ENCODE measurements around the gene ZNF844.

The ZNF844 gene

DNA sequence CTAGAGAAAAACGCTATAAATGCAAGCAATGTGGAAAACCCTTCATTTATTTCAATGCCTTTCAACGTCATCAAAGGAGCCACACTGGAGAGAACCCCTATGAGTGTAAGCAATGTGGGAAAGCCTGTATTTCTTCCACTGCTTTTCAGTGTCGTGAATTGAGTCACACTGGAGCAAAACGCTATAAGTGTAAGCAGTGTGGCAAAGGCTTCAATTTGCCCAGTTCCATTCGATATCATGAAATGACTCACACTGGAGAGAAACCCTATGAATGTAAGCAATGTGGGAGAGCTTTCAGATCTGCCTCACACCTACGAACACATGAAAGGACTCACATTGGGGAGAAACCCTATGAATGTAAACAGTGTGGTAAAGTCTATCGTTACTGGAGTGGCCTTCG lies 48.2 kb downstream of the ZNF844 start:
- Histone ChIP-seq H3K9me3 (ENCODE audit: control insufficient read depth, insufficient read depth, low read depth, low read length) (no peaks in the 10 kb centered on the region), H3K4me1 (ENCODE audit: control insufficient read depth, insufficient read depth, low read length) (no peaks in the 10 kb centered on the region), H3K27ac (ENCODE audit: extremely low read depth, low read depth, low read length) (no peak overlapping the region), H3K4me3 (ENCODE audit: low read depth, low read length) (no peak overlapping the region), H3K36me3 (ENCODE audit: control insufficient read depth in 2 of 2, insufficient read depth in 1 of 2, low read length in 2 of 2) (no peaks in the 10 kb centered on the region)
- CTCF ChIA-PET, result interaction anchor here (0.6 kb wide), 1 partner anchor 149 kb away, joined by 3 read pairs; no protein-coding TSS in a partner anchor
- no peak for TF ChIP-seq IKZF3 (tag by site-specific recombination; IDR thresholded peaks at IDR 0.05)
- TF ChIP-seq, protein P1, sequence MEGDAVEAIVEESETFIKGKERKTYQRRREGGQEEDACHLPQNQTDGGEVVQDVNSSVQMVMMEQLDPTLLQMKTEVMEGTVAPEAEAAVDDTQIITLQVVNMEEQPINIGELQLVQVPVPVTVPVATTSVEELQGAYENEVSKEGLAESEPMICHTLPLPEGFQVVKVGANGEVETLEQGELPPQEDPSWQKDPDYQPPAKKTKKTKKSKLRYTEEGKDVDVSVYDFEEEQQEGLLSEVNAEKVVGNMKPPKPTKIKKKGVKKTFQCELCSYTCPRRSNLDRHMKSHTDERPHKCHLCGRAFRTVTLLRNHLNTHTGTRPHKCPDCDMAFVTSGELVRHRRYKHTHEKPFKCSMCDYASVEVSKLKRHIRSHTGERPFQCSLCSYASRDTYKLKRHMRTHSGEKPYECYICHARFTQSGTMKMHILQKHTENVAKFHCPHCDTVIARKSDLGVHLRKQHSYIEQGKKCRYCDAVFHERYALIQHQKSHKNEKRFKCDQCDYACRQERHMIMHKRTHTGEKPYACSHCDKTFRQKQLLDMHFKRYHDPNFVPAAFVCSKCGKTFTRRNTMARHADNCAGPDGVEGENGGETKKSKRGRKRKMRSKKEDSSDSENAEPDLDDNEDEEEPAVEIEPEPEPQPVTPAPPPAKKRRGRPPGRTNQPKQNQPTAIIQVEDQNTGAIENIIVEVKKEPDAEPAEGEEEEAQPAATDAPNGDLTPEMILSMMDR (tag by site-specific recombination; IDR thresholded peaks at IDR 0.05), result no peak
- no peak for TF ChIP-seq HOXC10 (CRISPR knock-in tag; IDR thresholded peaks at IDR 0.05)
- TF ChIP-seq, protein P2, sequence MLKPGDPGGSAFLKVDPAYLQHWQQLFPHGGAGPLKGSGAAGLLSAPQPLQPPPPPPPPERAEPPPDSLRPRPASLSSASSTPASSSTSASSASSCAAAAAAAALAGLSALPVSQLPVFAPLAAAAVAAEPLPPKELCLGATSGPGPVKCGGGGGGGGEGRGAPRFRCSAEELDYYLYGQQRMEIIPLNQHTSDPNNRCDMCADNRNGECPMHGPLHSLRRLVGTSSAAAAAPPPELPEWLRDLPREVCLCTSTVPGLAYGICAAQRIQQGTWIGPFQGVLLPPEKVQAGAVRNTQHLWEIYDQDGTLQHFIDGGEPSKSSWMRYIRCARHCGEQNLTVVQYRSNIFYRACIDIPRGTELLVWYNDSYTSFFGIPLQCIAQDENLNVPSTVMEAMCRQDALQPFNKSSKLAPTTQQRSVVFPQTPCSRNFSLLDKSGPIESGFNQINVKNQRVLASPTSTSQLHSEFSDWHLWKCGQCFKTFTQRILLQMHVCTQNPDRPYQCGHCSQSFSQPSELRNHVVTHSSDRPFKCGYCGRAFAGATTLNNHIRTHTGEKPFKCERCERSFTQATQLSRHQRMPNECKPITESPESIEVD (tag by site-specific recombination; IDR thresholded peaks at IDR 0.05), result no peak
- TF ChIP-seq KLF16 (tag by site-specific recombination; IDR thresholded peaks at IDR 0.05), result no peak
- TF ChIP-seq, protein P3, sequence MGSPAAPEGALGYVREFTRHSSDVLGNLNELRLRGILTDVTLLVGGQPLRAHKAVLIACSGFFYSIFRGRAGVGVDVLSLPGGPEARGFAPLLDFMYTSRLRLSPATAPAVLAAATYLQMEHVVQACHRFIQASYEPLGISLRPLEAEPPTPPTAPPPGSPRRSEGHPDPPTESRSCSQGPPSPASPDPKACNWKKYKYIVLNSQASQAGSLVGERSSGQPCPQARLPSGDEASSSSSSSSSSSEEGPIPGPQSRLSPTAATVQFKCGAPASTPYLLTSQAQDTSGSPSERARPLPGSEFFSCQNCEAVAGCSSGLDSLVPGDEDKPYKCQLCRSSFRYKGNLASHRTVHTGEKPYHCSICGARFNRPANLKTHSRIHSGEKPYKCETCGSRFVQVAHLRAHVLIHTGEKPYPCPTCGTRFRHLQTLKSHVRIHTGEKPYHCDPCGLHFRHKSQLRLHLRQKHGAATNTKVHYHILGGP (tag by site-specific recombination; IDR thresholded peaks at IDR 0.05), result no peak
- TF ChIP-seq ZNF624 (tag by site-specific recombination; IDR thresholded peaks at IDR 0.05), result no peak
- TF ChIP-seq, protein P4, sequence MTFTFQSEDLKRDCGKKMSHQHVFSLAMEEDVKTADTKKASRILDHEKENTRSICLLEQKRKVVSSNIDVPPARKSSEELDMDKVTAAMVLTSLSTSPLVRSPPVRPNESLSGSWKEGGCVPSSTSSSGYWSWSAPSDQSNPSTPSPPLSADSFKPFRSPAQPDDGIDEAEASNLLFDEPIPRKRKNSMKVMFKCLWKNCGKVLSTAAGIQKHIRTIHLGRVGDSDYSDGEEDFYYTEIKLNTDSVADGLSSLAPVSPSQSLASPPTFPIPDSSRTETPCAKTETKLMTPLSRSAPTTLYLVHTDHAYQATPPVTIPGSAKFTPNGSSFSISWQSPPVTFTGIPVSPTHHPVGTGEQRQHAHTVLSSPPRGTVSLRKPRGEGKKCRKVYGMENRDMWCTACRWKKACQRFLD (tag by site-specific recombination; IDR thresholded peaks at IDR 0.05), result no peak
- TF ChIP-seq ZNF121 (tag by site-specific recombination; IDR thresholded peaks at IDR 0.05), result no peak
- TF ChIP-seq BCL11A (tag by site-specific recombination; IDR thresholded peaks at IDR 0.05; ENCODE audit: low read depth), result no peak
- TF ChIP-seq, protein P5, sequence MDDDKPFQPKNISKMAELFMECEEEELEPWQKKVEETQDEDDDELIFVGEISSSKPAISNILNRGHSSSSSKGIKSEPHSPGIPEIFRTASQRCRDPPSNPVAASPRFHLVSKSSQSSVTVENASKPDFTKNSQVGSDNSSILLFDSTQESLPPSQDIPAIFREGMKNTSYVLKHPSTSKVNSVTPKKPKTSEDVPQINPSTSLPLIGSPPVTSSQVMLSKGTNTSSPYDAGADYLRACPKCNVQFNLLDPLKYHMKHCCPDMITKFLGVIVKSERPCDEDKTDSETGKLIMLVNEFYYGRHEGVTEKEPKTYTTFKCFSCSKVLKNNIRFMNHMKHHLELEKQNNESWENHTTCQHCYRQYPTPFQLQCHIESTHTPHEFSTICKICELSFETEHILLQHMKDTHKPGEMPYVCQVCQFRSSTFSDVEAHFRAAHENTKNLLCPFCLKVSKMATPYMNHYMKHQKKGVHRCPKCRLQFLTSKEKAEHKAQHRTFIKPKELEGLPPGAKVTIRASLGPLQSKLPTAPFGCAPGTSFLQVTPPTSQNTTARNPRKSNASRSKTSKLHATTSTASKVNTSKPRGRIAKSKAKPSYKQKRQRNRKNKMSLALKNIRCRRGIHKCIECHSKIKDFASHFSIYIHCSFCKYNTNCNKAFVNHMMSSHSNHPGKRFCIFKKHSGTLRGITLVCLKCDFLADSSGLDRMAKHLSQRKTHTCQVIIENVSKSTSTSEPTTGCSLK (tag by site-specific recombination; IDR thresholded peaks at IDR 0.05), result no peak
- TF ChIP-seq, protein P6, sequence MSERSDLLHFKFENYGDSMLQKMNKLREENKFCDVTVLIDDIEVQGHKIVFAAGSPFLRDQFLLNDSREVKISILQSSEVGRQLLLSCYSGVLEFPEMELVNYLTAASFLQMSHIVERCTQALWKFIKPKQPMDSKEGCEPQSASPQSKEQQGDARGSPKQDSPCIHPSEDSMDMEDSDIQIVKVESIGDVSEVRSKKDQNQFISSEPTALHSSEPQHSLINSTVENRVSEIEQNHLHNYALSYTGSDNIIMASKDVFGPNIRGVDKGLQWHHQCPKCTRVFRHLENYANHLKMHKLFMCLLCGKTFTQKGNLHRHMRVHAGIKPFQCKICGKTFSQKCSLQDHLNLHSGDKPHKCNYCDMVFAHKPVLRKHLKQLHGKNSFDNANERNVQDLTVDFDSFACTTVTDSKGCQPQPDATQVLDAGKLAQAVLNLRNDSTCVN (tag by site-specific recombination; optimal IDR thresholded peaks at IDR 0.05), result no peak
- TF ChIP-seq ZNF19 (tag by site-specific recombination; IDR thresholded peaks at IDR 0.05; ENCODE audit: low read depth), result no peak
- no peak for TF ChIP-seq ZEB2 (tag by site-specific recombination; IDR thresholded peaks at IDR 0.05)
- POLR2A ChIA-PET, result no interaction called here

DNA sequence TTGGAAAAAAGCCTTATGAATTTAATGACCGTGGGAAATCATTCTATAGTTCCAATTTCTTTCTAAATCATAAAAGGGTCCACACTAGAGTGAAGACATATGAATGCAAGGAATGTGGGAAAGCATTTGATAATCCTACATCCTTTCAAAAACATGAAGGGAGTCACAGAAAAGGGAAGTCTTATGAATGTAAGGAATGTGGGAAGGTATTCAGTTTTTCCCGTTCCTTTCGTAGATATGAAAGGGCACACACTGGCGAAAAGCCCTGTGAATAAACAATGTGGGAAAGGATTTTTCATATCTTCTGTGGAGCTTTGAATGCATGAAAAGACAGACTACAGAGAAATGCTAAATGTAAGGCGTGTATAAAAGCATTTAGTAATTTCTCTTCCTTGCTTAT lies 48.6 kb downstream of the ZNF844 start:
- Histone ChIP-seq H3K4me3 (ENCODE audit: low read depth, low read length) (no peak overlapping the region), H3K9me3 (ENCODE audit: control insufficient read depth, insufficient read depth, low read depth, low read length) (no peaks in the 10 kb centered on the region), H3K4me1 (ENCODE audit: control insufficient read depth, insufficient read depth, low read length) (no peaks in the 10 kb centered on the region), H3K27ac (ENCODE audit: extremely low read depth, low read depth, low read length) (no peak overlapping the region), H3K36me3 (ENCODE audit: control insufficient read depth in 2 of 2, insufficient read depth in 1 of 2, low read length in 2 of 2) (no peaks in the 10 kb centered on the region)
- POLR2A ChIA-PET, result no interaction called here
- CTCF ChIA-PET, result interaction anchor here (0.6 kb wide), 1 partner anchor 149 kb away, joined by 3 read pairs; no protein-coding TSS in a partner anchor
- TF ChIP-seq, protein P3 (tag by site-specific recombination; IDR thresholded peaks at IDR 0.05), result no peak
- no peak for TF ChIP-seq ZNF324 (tag by site-specific recombination; IDR thresholded peaks at IDR 0.05)
- TF ChIP-seq ZNF791 (tag by site-specific recombination; IDR thresholded peaks at IDR 0.05), result no peak
- TF ChIP-seq, protein P7, sequence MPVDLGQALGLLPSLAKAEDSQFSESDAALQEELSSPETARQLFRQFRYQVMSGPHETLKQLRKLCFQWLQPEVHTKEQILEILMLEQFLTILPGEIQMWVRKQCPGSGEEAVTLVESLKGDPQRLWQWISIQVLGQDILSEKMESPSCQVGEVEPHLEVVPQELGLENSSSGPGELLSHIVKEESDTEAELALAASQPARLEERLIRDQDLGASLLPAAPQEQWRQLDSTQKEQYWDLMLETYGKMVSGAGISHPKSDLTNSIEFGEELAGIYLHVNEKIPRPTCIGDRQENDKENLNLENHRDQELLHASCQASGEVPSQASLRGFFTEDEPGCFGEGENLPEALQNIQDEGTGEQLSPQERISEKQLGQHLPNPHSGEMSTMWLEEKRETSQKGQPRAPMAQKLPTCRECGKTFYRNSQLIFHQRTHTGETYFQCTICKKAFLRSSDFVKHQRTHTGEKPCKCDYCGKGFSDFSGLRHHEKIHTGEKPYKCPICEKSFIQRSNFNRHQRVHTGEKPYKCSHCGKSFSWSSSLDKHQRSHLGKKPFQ (tag by site-specific recombination; IDR thresholded peaks at IDR 0.05), result no peak
- TF ChIP-seq ZNF785 (tag by site-specific recombination; IDR thresholded peaks at IDR 0.05), result no peak
- no peak for TF ChIP-seq IKZF3 (tag by site-specific recombination; IDR thresholded peaks at IDR 0.05)
- TF ChIP-seq, protein P8, sequence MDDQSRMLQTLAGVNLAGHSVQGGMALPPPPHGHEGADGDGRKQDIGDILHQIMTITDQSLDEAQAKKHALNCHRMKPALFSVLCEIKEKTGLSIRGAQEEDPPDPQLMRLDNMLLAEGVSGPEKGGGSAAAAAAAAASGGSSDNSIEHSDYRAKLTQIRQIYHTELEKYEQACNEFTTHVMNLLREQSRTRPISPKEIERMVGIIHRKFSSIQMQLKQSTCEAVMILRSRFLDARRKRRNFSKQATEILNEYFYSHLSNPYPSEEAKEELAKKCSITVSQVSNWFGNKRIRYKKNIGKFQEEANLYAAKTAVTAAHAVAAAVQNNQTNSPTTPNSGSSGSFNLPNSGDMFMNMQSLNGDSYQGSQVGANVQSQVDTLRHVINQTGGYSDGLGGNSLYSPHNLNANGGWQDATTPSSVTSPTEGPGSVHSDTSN (CRISPR knock-in tag; IDR thresholded peaks at IDR 0.05), result no peak
- TF ChIP-seq ZNF529 (tag by site-specific recombination; IDR thresholded peaks at IDR 0.05; ENCODE audit: insufficient replicate concordance), result no peak
- TF ChIP-seq KLF1 (tag by site-specific recombination; IDR thresholded peaks at IDR 0.05), result no peak
